ENCODE data around the gene PAQR6.

The PAQR6 gene

DNA sequence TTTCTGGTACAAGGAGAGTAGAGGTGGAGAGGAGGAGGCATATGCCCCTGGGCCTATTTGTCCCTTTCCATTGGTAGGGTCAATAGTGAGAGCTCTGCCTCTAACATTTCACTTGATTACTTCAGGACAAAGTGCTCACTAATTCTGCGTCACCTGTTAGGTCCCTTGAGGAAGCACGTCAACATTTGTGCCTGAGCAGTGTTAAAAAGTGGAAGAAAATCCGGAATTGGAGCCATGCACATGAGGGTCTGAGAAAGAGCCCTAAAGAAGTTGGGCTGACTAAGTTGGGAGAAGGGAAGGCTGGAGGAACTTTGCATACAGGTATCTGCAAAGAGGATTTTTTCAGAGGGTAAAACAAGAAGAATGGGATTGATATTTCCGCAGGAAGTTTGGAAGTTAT, 52.0 kb downstream of the PAQR6 start:
- no peak for DNase-seq (ENCODE audit: low spot score)

GRCh38 chr1:156194300-156194652, 53.6 kb downstream of the PAQR6 start:
- no peak for DNase-seq (ENCODE audit: low spot score)

DNA sequence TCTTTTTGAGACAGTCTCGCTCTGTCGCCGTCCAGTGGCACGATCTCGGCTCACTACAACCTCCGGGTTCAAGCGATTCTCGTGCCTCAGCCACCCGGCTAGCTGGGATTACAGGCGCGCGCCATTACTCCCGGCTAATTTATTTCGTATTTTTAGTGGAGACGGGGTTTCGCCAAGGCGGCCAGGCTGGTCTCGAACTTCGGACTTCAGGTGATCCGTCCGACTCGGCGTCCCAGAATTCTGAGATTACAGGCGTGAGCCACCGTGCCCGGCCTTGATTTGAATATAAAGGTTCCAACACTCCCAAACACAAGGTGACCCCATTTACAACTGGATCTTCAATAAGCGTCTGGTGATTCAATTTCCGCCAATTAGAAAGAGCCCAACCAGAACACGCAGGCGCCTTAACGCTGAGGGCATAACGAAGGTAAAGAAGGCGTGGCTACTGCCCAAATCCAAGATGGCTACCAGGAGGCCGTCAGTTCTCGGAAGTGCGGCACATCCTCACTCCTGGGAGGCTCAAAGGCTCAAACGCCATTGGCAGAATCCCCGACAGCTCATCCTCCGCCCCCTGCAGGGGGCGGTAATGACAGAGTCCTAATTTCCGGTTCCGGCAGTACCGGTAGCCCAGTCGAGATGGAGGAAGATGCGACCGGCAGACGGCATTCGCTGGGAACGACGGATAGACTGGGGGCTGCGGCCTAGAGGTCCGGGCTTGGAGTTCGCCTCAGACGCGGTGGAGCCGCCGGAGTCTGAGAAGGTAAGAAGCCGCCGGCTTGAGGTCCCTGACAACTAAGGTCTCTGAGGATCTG, 54.2 kb downstream of the PAQR6 start, which contains the start of gene SLC25A44:
Gene SLC25A44 (plus strand): TSS at position 617 of the 812 bp plus-strand sequence. CDS start 5,744 bp downstream, outside the sequence.
- DNase-seq (ENCODE audit: low spot score) = peak; percentile 99
